AG10803 (cell line): Measurements from ENCODE around the gene AHR.

Experiments used
- DNase-seq: peaks from one replicate; pipeline ENCODE4 v3.0.0; 2010; ENCODE audit warnings: low read depth
- H3K4me3 ChIP-seq: 2 replicates; pipeline ENCODE4 v1.5.1; 2011; ENCODE audit warnings: mild to moderate bottlenecking, low read length, control low read depth
- CTCF ChIP-seq: conservative IDR thresholded peaks from 2 replicates; pipeline ENCODE4 v1.5.1; 2011; ENCODE audit warnings: mild to moderate bottlenecking, low read length, control low read depth, inconsistent platforms

Gene AHR

DNA sequence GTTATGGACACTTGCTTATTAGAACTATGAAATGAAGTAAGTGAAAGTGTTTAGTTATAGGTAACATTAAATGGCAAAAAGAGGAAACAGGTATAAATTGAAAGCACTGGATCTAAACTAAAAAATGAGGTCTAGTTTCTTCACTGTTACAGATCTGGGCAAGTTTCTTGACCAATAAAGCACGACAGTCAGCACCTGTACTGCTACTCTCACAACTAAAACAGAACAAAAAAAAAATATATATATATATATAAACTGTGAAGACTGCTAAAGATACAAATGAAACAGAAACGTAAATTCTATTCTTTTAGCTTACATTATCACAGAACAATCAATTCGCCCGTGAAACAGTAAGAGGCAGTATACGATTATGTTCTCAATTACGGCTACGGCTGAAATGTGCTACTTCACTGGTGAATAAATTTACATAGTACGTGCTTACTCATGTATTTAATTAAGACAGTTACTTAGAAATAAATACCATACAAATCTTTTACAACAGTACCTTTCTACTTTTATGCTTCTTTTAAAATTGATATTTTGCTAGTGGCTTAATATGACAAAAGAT lies 4.2 kb downstream of the AHR start:
- peak; percentile 77 for DNase-seq
- peak overlapping the region; percentile 38 for H3K4me3 ChIP-seq
- peak; percentile 65 for TF ChIP-seq CTCF

DNA sequence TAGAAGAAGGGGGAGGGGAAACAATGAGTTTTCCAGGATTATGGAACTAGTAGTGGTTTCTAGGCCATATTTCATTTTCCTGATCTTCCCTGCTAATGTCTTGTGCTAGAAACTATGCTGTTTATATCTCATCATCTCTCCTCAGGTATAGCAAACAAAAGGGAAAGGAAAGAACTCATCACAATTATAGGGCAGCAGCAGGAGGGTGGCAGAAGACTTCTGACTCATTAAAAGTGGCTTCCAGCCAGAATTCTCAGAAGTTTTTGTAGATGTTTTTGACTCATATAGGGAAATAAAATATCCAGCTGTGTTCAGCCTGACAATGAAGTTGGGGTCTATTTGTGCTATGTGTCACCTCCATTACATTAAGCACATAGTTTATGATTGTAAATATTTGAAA lies 6.5 kb downstream of the AHR start:
- peak; percentile 84 for DNase-seq
- peak overlapping the region; percentile 48 for H3K4me3 ChIP-seq

DNA sequence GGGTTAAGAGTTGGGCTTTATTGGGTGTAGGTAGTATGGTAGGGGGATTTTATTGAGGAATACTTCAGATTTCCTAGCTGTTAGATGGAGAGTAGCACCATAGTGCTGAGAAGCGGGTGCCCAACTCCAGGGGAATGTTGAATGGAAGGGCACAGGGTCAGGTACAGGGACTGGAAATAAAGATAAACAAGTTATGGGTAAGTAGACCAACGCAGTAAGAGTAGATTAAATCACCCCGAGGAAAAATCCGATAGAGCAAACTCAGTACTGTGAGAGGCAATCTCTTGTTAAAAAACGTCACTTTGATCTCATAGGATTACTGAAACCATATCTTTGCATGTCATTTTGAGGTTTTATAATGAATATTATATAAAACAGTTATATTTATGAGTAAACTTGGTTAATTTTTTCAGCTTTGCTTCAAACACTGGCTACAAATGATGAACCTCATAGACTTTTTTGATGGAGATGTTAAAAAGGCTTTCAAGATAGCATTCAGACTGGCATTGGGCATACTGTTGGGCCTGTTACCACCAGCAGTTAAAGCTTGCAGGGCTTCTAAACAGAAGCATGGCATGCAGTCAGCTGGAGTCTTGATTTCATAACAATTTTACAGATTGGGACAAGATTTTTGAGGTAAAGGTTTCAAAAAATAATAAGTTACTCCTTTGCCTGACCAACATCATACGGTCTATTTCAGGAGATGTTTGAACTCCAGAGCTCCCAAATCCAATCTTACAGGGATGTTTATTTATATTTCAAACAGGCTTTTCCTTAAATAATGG lies 7.1 kb downstream of the AHR start:
- DNase-seq: peak; percentile 48
- H3K4me3 ChIP-seq: peak overlapping the region; percentile 22
- no peak for TF ChIP-seq CTCF

More for the DNA sequence above, 6.5 kb downstream of the AHR start:
- TF ChIP-seq CTCF: no peak

DNA sequence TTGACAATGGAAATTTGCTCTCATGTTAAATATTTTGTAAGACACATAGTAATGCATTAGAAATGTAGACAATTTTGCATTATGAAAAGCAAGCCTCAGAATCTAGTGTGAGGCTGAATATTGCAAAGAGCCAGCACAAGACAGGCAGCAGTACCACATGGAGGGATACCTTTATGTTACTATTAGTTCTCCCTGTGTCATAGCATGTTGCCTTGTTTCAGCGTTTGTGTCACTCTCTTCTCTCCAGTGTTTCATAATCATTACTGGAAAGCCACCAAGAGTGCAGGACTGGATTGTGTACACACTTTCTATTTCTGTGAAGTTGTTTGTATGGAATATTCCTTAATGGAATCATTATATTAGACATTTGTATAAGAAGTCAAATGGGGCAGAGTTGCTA lies 8.5 kb downstream of the AHR start:
- TF ChIP-seq CTCF: no peak
- DNase-seq: peak; percentile 50
- peak overlapping the region; percentile 41 for H3K4me3 ChIP-seq

DNA sequence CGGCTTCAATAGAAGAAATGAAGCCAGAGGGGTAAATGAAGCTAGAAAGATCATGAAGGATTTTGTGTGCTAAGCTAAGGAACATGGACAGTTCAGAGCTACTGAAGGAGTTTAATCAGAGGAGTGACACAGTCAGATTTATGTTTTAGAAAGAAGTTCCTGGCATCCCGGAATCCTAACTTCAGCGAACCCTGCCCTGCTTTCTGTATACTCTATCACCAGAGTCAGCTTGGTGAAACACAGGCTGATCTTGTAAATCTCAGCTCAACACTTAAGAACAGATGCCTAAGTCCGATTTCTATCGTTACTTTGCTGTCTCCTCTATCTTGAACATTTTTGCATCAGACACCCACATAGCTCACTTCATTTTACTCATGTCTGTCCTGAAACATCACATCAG lies 9.1 kb downstream of the AHR start:
- H3K4me3 ChIP-seq: peak overlapping the region; percentile 41
- DNase-seq: peak; percentile 46
- TF ChIP-seq CTCF: no peak

- DNase-seq: no peak
- no peak for TF ChIP-seq CTCF
Observed at GRCh38 chr7:17307969-17308648, 9.7 kb downstream of the AHR start.

More at GRCh38 chr7:17307969-17308648, 9.7 kb downstream of the AHR start:
- H3K4me3 ChIP-seq: peak overlapping the region; percentile 41
